Astrocyte of the hippocampus (primary cell): ENCODE results near the gene CLIC6.
A peak's percentile ranks its signal among the peaks of the same experiment; 100 is the strongest.
"Not testable (repeated sequence)": the region's sequence is repeated elsewhere in the genome, so short reads cannot be mapped to it uniquely, and the experiment has no call there.

ENCODE experiments used
- DNase-seq: peaks from one replicate; pipeline ENCODE4 v3.0.0; 2011; ENCODE audit warnings: low read depth, low spot score

Gene CLIC6

GRCh38 chr21:34651642-34652041 is 17.2 kb upstream of the CLIC6 start:
- no peak for DNase-seq

- DNase-seq: no peak
These were observed 15.3 kb upstream of the CLIC6 start for GRCh38 chr21:34653522-34653921.

- no peak for DNase-seq
These were observed 6.9 kb upstream of the CLIC6 start for GRCh38 chr21:34661848-34662247.

GRCh38 chr21:34667761-34668160 is 1.0 kb upstream of the CLIC6 start:
- no peak for DNase-seq

- peak; percentile 23 for DNase-seq
These were observed 520 bp downstream of the CLIC6 start for GRCh38 chr21:34669149-34669879.

GRCh38 chr21:34669880-34670219 is 1.1 kb downstream of the CLIC6 start:
- DNase-seq: not testable (repeated sequence)

GRCh38 chr21:34670220-34670961 is 1.6 kb downstream of the CLIC6 start:
- peak; percentile 23 for DNase-seq

- DNase-seq: no peak
These were observed 2.2 kb downstream of the CLIC6 start for GRCh38 chr21:34670962-34671348.

- no peak for DNase-seq
These were observed 2.7 kb downstream of the CLIC6 start for GRCh38 chr21:34671462-34671861.

GRCh38 chr21:34671891-34672290 is 3.1 kb downstream of the CLIC6 start:
- DNase-seq: no peak

- DNase-seq: no peak
These were observed 4.2 kb downstream of the CLIC6 start for GRCh38 chr21:34673006-34673405.

GRCh38 chr21:34674468-34674867 is 5.7 kb downstream of the CLIC6 start:
- DNase-seq: no peak

GRCh38 chr21:34675871-34676270 is 7.1 kb downstream of the CLIC6 start:
- no peak for DNase-seq

- DNase-seq: no peak
These were observed 10.3 kb downstream of the CLIC6 start for GRCh38 chr21:34679051-34679450.

- no peak for DNase-seq
These were observed 15.5 kb downstream of the CLIC6 start for GRCh38 chr21:34684174-34684876.

- DNase-seq: peak; percentile 22
These were observed 18.3 kb downstream of the CLIC6 start for GRCh38 chr21:34687065-34687464.

- DNase-seq: no peak
These were observed 19.0 kb downstream of the CLIC6 start for GRCh38 chr21:34687745-34688144.

- no peak for DNase-seq
These were observed 19.4 kb downstream of the CLIC6 start for GRCh38 chr21:34688145-34688544.

- DNase-seq: no peak
These were observed 19.9 kb downstream of the CLIC6 start for GRCh38 chr21:34688715-34689114.

GRCh38 chr21:34690041-34690792 is 21.4 kb downstream of the CLIC6 start:
- DNase-seq: peak; percentile 9

- no peak for DNase-seq
These were observed 22.0 kb downstream of the CLIC6 start for GRCh38 chr21:34690793-34691175.
